ENCODE data around the gene NUAK2. TPM values are rescaled to one million over a fixed set of nuclear protein-coding genes. Genes with fewer than 3 reads are reported as not detected.

Gene NUAK2
- polyA plus RNA-seq, 1 donor from 2014 or later = 1.4 TPM

- Histone ChIP-seq H3K36me3 (ENCODE audit: insufficient read depth, low read length) (no peaks in the 10 kb centered on the region), H3K27ac (ENCODE audit: low read length) (no peak overlapping the region), H3K9me3 (ENCODE audit: low read length) (no peaks in the 10 kb centered on the region), H3K4me3 (ENCODE audit: low read length) (no peak overlapping the region), H3K4me2 (ENCODE audit: low read length) (no peak overlapping the region), H2AFZ (ENCODE audit: low read depth, low read length) (no peak overlapping the region), H3K9me2 (ENCODE audit: insufficient read depth, low read length) (no peaks in the 10 kb centered on the region), H4K20me1 (ENCODE audit: insufficient read depth) (no peaks in the 10 kb centered on the region), H3K27me3 (ENCODE audit: insufficient read depth, low read depth, low read length) (no peaks in the 10 kb centered on the region), H3K79me2 (replicated peaks; ENCODE audit: insufficient read depth, low read length) (no peaks in the 10 kb centered on the region), H3K9ac (ENCODE audit: low read length) (no peak overlapping the region), H3F3A (ENCODE audit: insufficient read depth, low read length, poor library complexity, severe bottlenecking) (no peaks in the 10 kb centered on the region)
- no peak for TF ChIP-seq CTCF (IDR thresholded peaks at IDR 0.05; ENCODE audit: poor library complexity, severe bottlenecking)
- TF ChIP-seq SMC3 (conservative IDR thresholded peaks at IDR 0.05; ENCODE audit: poor library complexity) = no peak
- TF ChIP-seq REST (IDR thresholded peaks at IDR 0.05; ENCODE audit: borderline replicate concordance) = no peak
- TF ChIP-seq POLR2AphosphoS5 (IDR thresholded peaks at IDR 0.05) = no peak
- no peak for TF ChIP-seq MXI1 (conservative IDR thresholded peaks at IDR 0.05; ENCODE audit: poor library complexity, severe bottlenecking)
- no peak for TF ChIP-seq EZH2 (IDR thresholded peaks at IDR 0.05; ENCODE audit: borderline replicate concordance, insufficient read depth, low read length, poor library complexity, severe bottlenecking)
- TF ChIP-seq RAD21 (conservative IDR thresholded peaks at IDR 0.05) = no peak
- TF ChIP-seq TAF1 (IDR thresholded peaks at IDR 0.05; ENCODE audit: low read depth) = no peak
- TF ChIP-seq EP300 (conservative IDR thresholded peaks at IDR 0.05; ENCODE audit: poor library complexity, severe bottlenecking) = no peak
Observed at GRCh38 chr1:205337481-205337880, 15.9 kb upstream of the NUAK2 start.

GRCh38 chr1:205335692-205336091 is 14.1 kb upstream of the NUAK2 start:
- no peak overlapping the region for H2AFZ ChIP-seq (ENCODE audit: low read depth, low read length)
- no peaks in the 10 kb centered on the region for H4K20me1 ChIP-seq (ENCODE audit: insufficient read depth)
- H3K4me2 ChIP-seq (ENCODE audit: low read length) = no peak overlapping the region
- no peaks in the 10 kb centered on the region for H3F3A ChIP-seq (ENCODE audit: insufficient read depth, low read length, poor library complexity, severe bottlenecking)
- TF ChIP-seq EZH2 (IDR thresholded peaks at IDR 0.05; ENCODE audit: borderline replicate concordance, insufficient read depth, low read length, poor library complexity, severe bottlenecking) (no peak), SMC3 (conservative IDR thresholded peaks at IDR 0.05; ENCODE audit: poor library complexity) (peak; percentile 98), EP300 (conservative IDR thresholded peaks at IDR 0.05; ENCODE audit: poor library complexity, severe bottlenecking) (no peak), RAD21 (conservative IDR thresholded peaks at IDR 0.05) (peak; percentile 94), TAF1 (IDR thresholded peaks at IDR 0.05; ENCODE audit: low read depth) (no peak), CTCF (IDR thresholded peaks at IDR 0.05; ENCODE audit: poor library complexity, severe bottlenecking) (peak; percentile 98), POLR2AphosphoS5 (IDR thresholded peaks at IDR 0.05) (no peak), MXI1 (conservative IDR thresholded peaks at IDR 0.05; ENCODE audit: poor library complexity, severe bottlenecking) (no peak), REST (IDR thresholded peaks at IDR 0.05; ENCODE audit: borderline replicate concordance) (no peak)
- no peaks in the 10 kb centered on the region for H3K9me3 ChIP-seq (ENCODE audit: low read length)
- no peaks in the 10 kb centered on the region for H3K79me2 ChIP-seq (replicated peaks; ENCODE audit: insufficient read depth, low read length)
- H3K36me3 ChIP-seq (ENCODE audit: insufficient read depth, low read length) = no peaks in the 10 kb centered on the region
- no peak overlapping the region for H3K27ac ChIP-seq (ENCODE audit: low read length)
- H3K27me3 ChIP-seq (ENCODE audit: insufficient read depth, low read depth, low read length) = no peaks in the 10 kb centered on the region
- H3K9me2 ChIP-seq (ENCODE audit: insufficient read depth, low read length) = no peaks in the 10 kb centered on the region
- H3K4me3 ChIP-seq (ENCODE audit: low read length) = no peak overlapping the region
- H3K9ac ChIP-seq (ENCODE audit: low read length) = no peak overlapping the region
